Skin of body (tissue), 3 donors: Measurements from ENCODE around the gene FBN2. TPM values are rescaled to one million over a fixed set of nuclear protein-coding genes. Genes with fewer than 3 reads are reported as not detected.

Experiments
- DNase-seq: peaks from one replicate; lab custom pipeline; 2025; lab: John Stamatoyannopoulos, UW
- small RNA-seq: library from RNA; depleted of rRNA; stranded (forward); fragments of <200 nt; gene quantifications from one replicate; pipeline ENCODE3, GENCODE V24; 2014; ENCODE audit warnings: low replicate concordance
- total RNA-seq: library from RNA; depleted of rRNA; stranded (reverse); fragments of >200 nt; gene quantifications from one replicate; pipeline ENCODE4 v1.2.3, GENCODE V29; 2014

Gene FBN2
- total RNA-seq, 1 donor from 2014 or later, result 88.3 TPM

DNA sequence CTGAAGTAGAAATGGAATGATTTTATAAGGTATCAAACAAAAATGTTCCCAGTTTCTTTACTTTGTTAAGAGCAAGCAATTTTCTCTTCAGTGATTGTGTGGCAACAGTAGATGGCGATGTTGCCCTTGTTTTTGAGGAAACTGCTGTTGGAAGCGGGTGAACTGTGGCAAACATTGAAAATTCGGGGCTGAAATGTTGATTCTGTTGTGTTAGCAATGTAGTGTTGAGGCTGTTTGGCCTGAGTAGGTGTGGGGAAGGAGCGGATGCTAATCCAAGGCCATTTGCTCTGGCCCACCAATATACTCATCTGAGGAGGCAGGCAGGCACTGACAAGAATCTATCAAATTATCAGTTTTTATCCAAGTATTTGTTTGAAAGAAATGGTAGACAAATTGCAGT, 324.7 kb downstream of the FBN2 start:
- peak; percentile 52 for DNase-seq

DNA sequence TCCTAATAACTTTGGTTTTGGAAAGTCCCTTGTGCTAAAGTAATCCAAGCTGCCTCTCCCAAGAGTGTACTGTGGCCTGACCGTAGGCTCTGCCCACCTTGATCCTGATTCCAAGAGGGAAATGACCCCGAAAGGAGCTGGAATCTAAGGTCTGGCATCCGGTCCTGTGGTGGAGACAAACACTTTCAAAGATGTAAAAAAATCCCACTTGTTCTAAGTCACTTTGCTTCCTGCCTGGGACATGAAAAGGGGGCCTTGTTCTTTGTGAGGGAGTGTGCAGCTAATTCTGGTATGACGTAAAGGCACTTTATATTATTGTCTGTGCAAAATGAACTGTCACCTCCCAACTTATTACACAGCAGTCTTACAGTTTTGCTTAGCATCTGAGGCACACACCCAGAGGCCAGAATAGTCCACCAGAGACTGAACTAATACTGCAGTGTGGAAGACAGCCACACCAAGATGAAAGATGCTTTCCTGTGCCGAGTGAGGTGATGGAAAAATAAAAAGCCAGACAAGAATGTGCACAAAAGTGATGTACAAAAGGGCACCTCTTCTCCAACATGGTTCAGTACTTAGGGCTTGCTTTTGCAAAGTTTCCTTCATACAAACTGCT, 325.7 kb downstream of the FBN2 start:
- DNase-seq, result no peak

- DNase-seq, result no peak
Measured at GRCh38 chr5:128208436-128208835, 329.6 kb downstream of the FBN2 start.

Small RNAs within 50 kb of the gene (small RNA-seq; reads per million reads assigned to genes)
- not detected for gene RF00019
